Measurements from ENCODE around the gene RANBP6. TPM values are rescaled to one million over a fixed set of nuclear protein-coding genes. Genes with fewer than 3 reads are reported as not detected.

RANBP6 gene
- total RNA-seq, 6 experiments from 2014 or later = 6.2 to 11.7 (median 8.4) TPM

GRCh38 chr9:6054280-6055099, 39.1 kb upstream of the RANBP6 start:
- no peaks in the 10 kb centered on the region for H3K36me3 ChIP-seq
- ATAC-seq (peak; percentile 93 to 94 (median 94)), DNase-seq (peak in 2 of 3 donors; percentile 49 to 66)
- intact Hi-C loops (cut with DNase I) = loop anchor here in 1 of 2 donors (10.0 kb wide), 1 partner anchor 260 kb away; no protein-coding TSS in a partner anchor
- H3K27me3 ChIP-seq = no peaks in the 10 kb centered on the region
- H3K27ac ChIP-seq = no peak overlapping the region
- H3K9me3 ChIP-seq = no peaks in the 10 kb centered on the region
- 0% methylated on average over 3 of the region's 3 CpGs for WGBS (ENCODE audit: insufficient coverage, low coverage, low lambda C conversion rate, missing lambda C conversion rate)
- no peaks in the 10 kb centered on the region for H3K4me1 ChIP-seq
- no peak overlapping the region for H3K4me3 ChIP-seq
- TF ChIP-seq POLR2A (IDR thresholded peaks at IDR 0.05) = no peak
- TF ChIP-seq CTCF (IDR thresholded peaks at IDR 0.05) = peak; percentile 70 to 83 (median 77)

- H3K4me1 ChIP-seq = no peaks in the 10 kb centered on the region
- no peaks in the 10 kb centered on the region for H3K27me3 ChIP-seq
- intact Hi-C loops (cut with DNase I) = loop anchor here in 1 of 2 donors (10.0 kb wide), 1 partner anchor 262 kb away; no protein-coding TSS in a partner anchor
- no peak for DNase-seq
- H3K36me3 ChIP-seq = no peaks in the 10 kb centered on the region
- no peak overlapping the region for H3K4me3 ChIP-seq
- no peak for ATAC-seq
- no peak for TF ChIP-seq POLR2A (IDR thresholded peaks at IDR 0.05)
- TF ChIP-seq CTCF (IDR thresholded peaks at IDR 0.05) = no peak
- no peak overlapping the region for H3K27ac ChIP-seq
- no peaks in the 10 kb centered on the region for H3K9me3 ChIP-seq
- 70% methylated on average over 2 of the region's 2 CpGs for WGBS (ENCODE audit: insufficient coverage, low coverage, low lambda C conversion rate, missing lambda C conversion rate)
Measured at GRCh38 chr9:6052293-6052919, 37.0 kb upstream of the RANBP6 start.

- no peaks in the 10 kb centered on the region for H3K9me3 ChIP-seq
- H3K27ac ChIP-seq = no peak overlapping the region
- 95% methylated on average over 2 of the region's 2 CpGs for WGBS (ENCODE audit: insufficient coverage, low coverage, low lambda C conversion rate, missing lambda C conversion rate)
- ATAC-seq (no peak), DNase-seq (no peak)
- H3K4me3 ChIP-seq = no peak overlapping the region
- H3K4me1 ChIP-seq = no peaks in the 10 kb centered on the region
- H3K36me3 ChIP-seq = no peaks in the 10 kb centered on the region
- TF ChIP-seq CTCF (IDR thresholded peaks at IDR 0.05) (no peak), POLR2A (IDR thresholded peaks at IDR 0.05) (no peak)
- intact Hi-C loops (cut with DNase I) = loop anchor here in 1 of 2 donors (10.0 kb wide), 1 partner anchor 263 kb away; no protein-coding TSS in a partner anchor
- H3K27me3 ChIP-seq = no peaks in the 10 kb centered on the region
Measured at GRCh38 chr9:6051511-6051950, 36.1 kb upstream of the RANBP6 start.

- ATAC-seq (peak; percentile 50 to 68 (median 62)), DNase-seq (no peak)
- intact Hi-C loops (cut with DNase I) = loop anchor here (10.0 kb wide), 3 partner anchors 155 to 265 kb away; partner anchors contain the start of gene MLANA (in 1 of the 2)
- no peaks in the 10 kb centered on the region for H3K9me3 ChIP-seq
- no peaks in the 10 kb centered on the region for H3K4me1 ChIP-seq
- no peak for TF ChIP-seq POLR2A (IDR thresholded peaks at IDR 0.05)
- TF ChIP-seq CTCF (IDR thresholded peaks at IDR 0.05) = peak; percentile 28 to 51 (median 37)
- no peak overlapping the region for H3K27ac ChIP-seq
- H3K27me3 ChIP-seq = no peaks in the 10 kb centered on the region
- 47% methylated on average over 1 of the region's 1 CpG for WGBS (ENCODE audit: insufficient coverage, low coverage, low lambda C conversion rate, missing lambda C conversion rate)
- no peak overlapping the region for H3K4me3 ChIP-seq
- H3K36me3 ChIP-seq = no peaks in the 10 kb centered on the region
Measured at GRCh38 chr9:6049798-6050197, 34.4 kb upstream of the RANBP6 start.

All from right lobe of liver (tissue), 6 donors.